ENCODE data around the gene MAP2K5. TPM values are rescaled to one million over a fixed set of nuclear protein-coding genes. Genes with fewer than 3 reads are reported as not detected.
"Not testable (repeated sequence)": the region's sequence is repeated elsewhere in the genome, so short reads cannot be mapped to it uniquely, and the experiment has no call there.

Gene MAP2K5
- total RNA-seq, 1 donor from 2014 or later, result 29.0 TPM

DNA sequence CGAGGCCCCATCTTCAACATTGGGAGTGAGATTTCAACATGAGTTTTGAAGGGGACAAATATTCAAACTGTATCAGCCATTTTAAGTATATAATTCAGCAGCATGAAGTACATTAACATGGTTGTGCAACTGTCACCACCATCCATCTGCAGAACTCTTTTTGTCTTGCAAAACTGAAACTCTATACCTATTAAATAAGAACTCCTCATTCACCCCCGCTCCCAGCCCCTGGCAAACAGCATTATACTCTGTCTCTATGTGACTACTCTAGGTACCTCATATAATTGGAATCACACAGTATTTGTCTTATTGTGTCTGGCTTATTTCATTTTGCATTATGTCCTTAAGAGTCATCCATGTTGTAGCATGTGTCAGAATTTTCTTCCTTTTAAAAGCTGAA, 110.1 kb downstream of the MAP2K5 start:
- TF ChIP-seq, protein P1, sequence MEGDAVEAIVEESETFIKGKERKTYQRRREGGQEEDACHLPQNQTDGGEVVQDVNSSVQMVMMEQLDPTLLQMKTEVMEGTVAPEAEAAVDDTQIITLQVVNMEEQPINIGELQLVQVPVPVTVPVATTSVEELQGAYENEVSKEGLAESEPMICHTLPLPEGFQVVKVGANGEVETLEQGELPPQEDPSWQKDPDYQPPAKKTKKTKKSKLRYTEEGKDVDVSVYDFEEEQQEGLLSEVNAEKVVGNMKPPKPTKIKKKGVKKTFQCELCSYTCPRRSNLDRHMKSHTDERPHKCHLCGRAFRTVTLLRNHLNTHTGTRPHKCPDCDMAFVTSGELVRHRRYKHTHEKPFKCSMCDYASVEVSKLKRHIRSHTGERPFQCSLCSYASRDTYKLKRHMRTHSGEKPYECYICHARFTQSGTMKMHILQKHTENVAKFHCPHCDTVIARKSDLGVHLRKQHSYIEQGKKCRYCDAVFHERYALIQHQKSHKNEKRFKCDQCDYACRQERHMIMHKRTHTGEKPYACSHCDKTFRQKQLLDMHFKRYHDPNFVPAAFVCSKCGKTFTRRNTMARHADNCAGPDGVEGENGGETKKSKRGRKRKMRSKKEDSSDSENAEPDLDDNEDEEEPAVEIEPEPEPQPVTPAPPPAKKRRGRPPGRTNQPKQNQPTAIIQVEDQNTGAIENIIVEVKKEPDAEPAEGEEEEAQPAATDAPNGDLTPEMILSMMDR (IDR thresholded peaks at IDR 0.05; ENCODE audit: partially characterized antibody, unreplicated experiment), result no peak
- H3K27ac Mint-ChIP-seq (ENCODE audit: unreplicated experiment), result no peak overlapping the region

DNA sequence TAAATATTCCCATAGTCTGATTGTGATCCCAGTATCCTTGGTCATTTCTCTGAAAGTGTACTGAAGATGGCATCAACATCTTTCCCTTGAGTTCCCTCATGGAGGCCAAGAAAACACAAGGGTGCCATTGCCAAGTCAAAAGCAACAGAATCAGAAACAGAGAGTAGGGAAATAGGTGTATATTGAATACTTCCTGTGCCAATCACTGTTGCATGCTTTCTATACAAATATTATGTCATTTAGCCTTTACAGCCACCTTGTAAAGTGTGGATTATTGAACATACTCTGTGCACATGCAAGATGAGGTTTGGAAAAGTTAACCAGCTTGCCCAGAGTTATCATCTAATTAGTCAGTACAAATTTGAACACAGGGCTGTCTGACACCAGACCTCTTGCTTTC, 117.9 kb downstream of the MAP2K5 start:
- peaks cover 4% of the 10 kb centered on the region for H3K9me3 Mint-ChIP-seq (ENCODE audit: unreplicated experiment)
- no peaks in the 10 kb centered on the region for H3K27me3 Mint-ChIP-seq (ENCODE audit: unreplicated experiment)
- DNase-seq, result no peak
- no peak overlapping the region for H3K4me3 Mint-ChIP-seq (ENCODE audit: unreplicated experiment)
- peaks cover 7% of the 10 kb centered on the region for H3K36me3 Mint-ChIP-seq (ENCODE audit: unreplicated experiment)
- no peak overlapping the region for H3K27ac Mint-ChIP-seq (ENCODE audit: unreplicated experiment)
- TF ChIP-seq, protein P1 (IDR thresholded peaks at IDR 0.05; ENCODE audit: partially characterized antibody, unreplicated experiment), result no peak
- no peaks in the 10 kb centered on the region for H3K4me1 Mint-ChIP-seq (ENCODE audit: low read depth, unreplicated experiment)

More for the DNA sequence above, 110.1 kb downstream of the MAP2K5 start:
- Mint-ChIP-seq H3K4me1 (ENCODE audit: low read depth, unreplicated experiment) (no peaks in the 10 kb centered on the region), H3K27me3 (ENCODE audit: unreplicated experiment) (no peaks in the 10 kb centered on the region), H3K4me3 (ENCODE audit: unreplicated experiment) (no peak overlapping the region), H3K36me3 (ENCODE audit: unreplicated experiment) (peaks cover 25% of the 10 kb centered on the region), H3K9me3 (ENCODE audit: unreplicated experiment) (peaks cover 8% of the 10 kb centered on the region)
- no peak for DNase-seq

DNA sequence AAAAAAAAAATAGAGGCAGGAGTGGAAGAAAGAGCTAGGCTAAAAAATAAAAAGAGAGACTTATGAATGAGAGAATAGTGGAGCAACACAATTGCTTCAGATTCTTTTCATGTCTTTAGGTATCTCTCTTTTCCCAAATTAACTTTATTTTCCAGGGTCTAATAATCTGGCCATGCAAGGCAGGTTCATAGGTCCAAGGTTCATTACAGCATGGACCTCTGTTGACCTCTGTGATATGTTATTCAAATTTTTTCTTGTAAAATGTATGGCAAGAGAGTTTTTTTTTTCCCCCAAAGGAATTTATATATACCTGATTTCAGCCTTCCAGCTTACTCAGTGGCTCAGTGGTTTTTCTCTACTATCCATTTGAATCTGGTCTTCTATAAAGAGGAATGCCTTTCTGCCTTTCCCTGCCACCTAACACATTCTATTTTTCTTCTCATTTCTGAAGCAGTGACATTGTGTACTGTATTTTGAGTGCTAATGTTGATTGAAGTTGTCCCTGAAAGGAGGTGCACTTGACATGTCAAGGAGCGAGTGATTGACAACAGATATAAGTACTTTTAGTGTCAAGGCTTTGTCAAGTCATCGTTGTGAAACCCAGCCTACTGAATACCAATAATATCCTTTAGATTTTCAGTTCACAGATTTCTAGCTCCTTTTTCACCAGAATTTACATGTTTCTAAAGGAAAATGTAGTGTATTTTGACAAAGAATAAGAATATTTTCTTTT, 118.5 kb downstream of the MAP2K5 start:
- Mint-ChIP-seq H3K27ac (ENCODE audit: unreplicated experiment) (no peak overlapping the region), H3K9me3 (ENCODE audit: unreplicated experiment) (no peaks in the 10 kb centered on the region)
- TF ChIP-seq, protein P1 (IDR thresholded peaks at IDR 0.05; ENCODE audit: partially characterized antibody, unreplicated experiment), result no peak

DNA sequence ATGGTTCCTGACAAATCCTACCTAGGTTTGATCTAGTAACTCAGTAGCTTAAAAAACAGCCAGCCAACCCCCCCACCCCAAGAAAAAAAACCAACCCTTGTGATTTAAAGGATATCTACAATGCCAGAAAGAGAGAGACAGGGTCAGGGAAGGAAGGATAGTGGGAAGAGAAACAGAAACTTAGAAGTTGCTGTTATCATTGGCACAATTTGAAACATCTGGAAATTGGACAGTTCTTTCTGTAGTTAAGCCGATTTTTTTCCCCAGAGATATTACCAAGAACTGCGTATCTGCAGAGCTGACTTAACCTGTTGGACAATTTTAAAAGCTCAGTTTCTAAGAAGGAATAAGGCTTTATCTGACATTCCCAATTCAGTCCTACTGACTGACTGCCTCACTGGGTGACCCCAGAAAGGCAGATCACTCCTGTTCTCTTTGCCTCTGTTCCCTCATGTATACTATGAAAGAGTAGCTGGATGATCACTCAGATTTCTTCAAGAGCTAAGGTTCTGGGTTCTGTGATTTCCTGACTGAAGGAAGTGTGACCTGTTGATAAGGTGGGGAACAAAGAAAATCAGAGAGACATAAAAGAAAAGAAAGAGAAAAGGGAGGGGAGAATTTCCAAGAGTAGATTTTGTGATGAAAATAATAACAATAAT, 128.3 kb downstream of the MAP2K5 start:
- TF ChIP-seq, protein P1 (IDR thresholded peaks at IDR 0.05; ENCODE audit: partially characterized antibody, unreplicated experiment), result no peak
- H3K4me3 Mint-ChIP-seq (ENCODE audit: unreplicated experiment), result no peak overlapping the region
- no peak for DNase-seq
- H3K4me1 Mint-ChIP-seq (ENCODE audit: low read depth, unreplicated experiment), result no peaks in the 10 kb centered on the region
- H3K27ac Mint-ChIP-seq (ENCODE audit: unreplicated experiment), result no peak overlapping the region
- no peaks in the 10 kb centered on the region for H3K27me3 Mint-ChIP-seq (ENCODE audit: unreplicated experiment)
- no peaks in the 10 kb centered on the region for H3K36me3 Mint-ChIP-seq (ENCODE audit: unreplicated experiment)
- no peaks in the 10 kb centered on the region for H3K9me3 Mint-ChIP-seq (ENCODE audit: unreplicated experiment)

More for the DNA sequence above, 118.5 kb downstream of the MAP2K5 start:
- no peaks in the 10 kb centered on the region for H3K4me1 Mint-ChIP-seq (ENCODE audit: low read depth, unreplicated experiment)
- no peaks in the 10 kb centered on the region for H3K27me3 Mint-ChIP-seq (ENCODE audit: unreplicated experiment)
- H3K4me3 Mint-ChIP-seq (ENCODE audit: unreplicated experiment), result no peak overlapping the region
- peaks cover 1% of the 10 kb centered on the region for H3K36me3 Mint-ChIP-seq (ENCODE audit: unreplicated experiment)
- no peak for DNase-seq

DNA sequence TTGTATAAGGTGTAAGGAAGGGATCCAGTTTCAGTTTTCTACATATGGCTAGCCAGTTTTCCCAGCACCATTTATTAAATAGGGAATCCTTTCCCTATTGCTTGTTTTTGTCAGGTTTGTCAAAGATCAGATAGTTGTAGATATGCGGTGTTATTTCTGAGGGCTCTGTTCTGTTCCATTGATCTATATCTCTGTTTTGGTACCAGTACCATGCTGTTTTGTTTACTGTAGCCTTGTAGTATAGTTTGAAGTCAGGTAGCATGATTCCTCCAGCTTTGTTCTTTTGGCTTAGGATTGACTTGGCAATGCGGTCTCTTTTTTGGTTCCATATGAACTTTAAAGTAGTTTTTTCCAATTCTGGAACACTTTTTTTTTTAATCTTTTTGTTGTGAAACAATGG, 130.3 kb downstream of the MAP2K5 start:
- H3K4me1 Mint-ChIP-seq (ENCODE audit: low read depth, unreplicated experiment); H3K27me3 Mint-ChIP-seq (ENCODE audit: unreplicated experiment); DNase-seq; H3K36me3 Mint-ChIP-seq (ENCODE audit: unreplicated experiment); H3K27ac Mint-ChIP-seq (ENCODE audit: unreplicated experiment); H3K9me3 Mint-ChIP-seq (ENCODE audit: unreplicated experiment); H3K4me3 Mint-ChIP-seq (ENCODE audit: unreplicated experiment): not testable (repeated sequence)
